ENCODE measurements around the gene BLOC1S3. TPM values are rescaled to one million over a fixed set of nuclear protein-coding genes. Genes with fewer than 3 reads are reported as not detected.

BLOC1S3 gene
- total and polyA plus RNA-seq, 2 of the 13 experiments (the other 11 are each of a cell fraction or from before 2014, with no cell fraction given), result 4.3 to 4.8 TPM

GRCh38 chr19:45179072-45179891, 698 bp downstream of the BLOC1S3 start (continued):
- no peak for TF ChIP-seq SNRNP70 (IDR thresholded peaks at IDR 0.05; ENCODE audit: low read depth, low read length)
- no peak for TF ChIP-seq SSRP1 (CRISPR knock-in tag; IDR thresholded peaks at IDR 0.05)
- TF ChIP-seq ZBTB42 (CRISPR knock-in tag; IDR thresholded peaks at IDR 0.05), result no peak
- TF ChIP-seq CENPBD1 (CRISPR knock-in tag; IDR thresholded peaks at IDR 0.05; ENCODE audit: borderline replicate concordance, low read depth), result no peak
- TF ChIP-seq ZFP1 (CRISPR knock-in tag; IDR thresholded peaks at IDR 0.05), result no peak
- no peak for TF ChIP-seq ZNF326 (CRISPR knock-in tag; IDR thresholded peaks at IDR 0.05; ENCODE audit: borderline replicate concordance)
- TF ChIP-seq, protein P1, sequence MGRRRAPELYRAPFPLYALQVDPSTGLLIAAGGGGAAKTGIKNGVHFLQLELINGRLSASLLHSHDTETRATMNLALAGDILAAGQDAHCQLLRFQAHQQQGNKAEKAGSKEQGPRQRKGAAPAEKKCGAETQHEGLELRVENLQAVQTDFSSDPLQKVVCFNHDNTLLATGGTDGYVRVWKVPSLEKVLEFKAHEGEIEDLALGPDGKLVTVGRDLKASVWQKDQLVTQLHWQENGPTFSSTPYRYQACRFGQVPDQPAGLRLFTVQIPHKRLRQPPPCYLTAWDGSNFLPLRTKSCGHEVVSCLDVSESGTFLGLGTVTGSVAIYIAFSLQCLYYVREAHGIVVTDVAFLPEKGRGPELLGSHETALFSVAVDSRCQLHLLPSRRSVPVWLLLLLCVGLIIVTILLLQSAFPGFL (CRISPR knock-in tag; IDR thresholded peaks at IDR 0.05), result no peak
- TF ChIP-seq PRPF4 (IDR thresholded peaks at IDR 0.05; ENCODE audit: low read depth, low read length, poor library complexity, severe bottlenecking), result no peak
- TF ChIP-seq AKAP8 (CRISPR knock-in tag; IDR thresholded peaks at IDR 0.05), result no peak
- TF ChIP-seq HOXA9 (CRISPR knock-in tag; IDR thresholded peaks at IDR 0.05; ENCODE audit: borderline replicate concordance), result no peak
- TF ChIP-seq FOXO1 (CRISPR knock-in tag; IDR thresholded peaks at IDR 0.05), result no peak
- TF ChIP-seq PHB2 (IDR thresholded peaks at IDR 0.05; ENCODE audit: partially characterized antibody), result no peak
- TF ChIP-seq ZFP62 (CRISPR knock-in tag; IDR thresholded peaks at IDR 0.05), result no peak
- TF ChIP-seq NCOA2 (CRISPR knock-in tag; IDR thresholded peaks at IDR 0.05), result no peak
- no peak for TF ChIP-seq HOXD1 (CRISPR knock-in tag; IDR thresholded peaks at IDR 0.05)
- no peak for TF ChIP-seq BHLHE40 (IDR thresholded peaks at IDR 0.05; ENCODE audit: low read length)
- no peak for TF ChIP-seq SMARCE1 (IDR thresholded peaks at IDR 0.05; ENCODE audit: borderline replicate concordance)
- no peak for TF ChIP-seq ZNF331 (CRISPR knock-in tag; IDR thresholded peaks at IDR 0.05)
- 0 out of 2 replicates have a peak, but pooled peaks have one; percentile 28 for TF ChIP-seq ZNF83 (CRISPR knock-in tag; IDR thresholded peaks at IDR 0.05; ENCODE audit: borderline replicate concordance)
- TF ChIP-seq ZNF672 (CRISPR knock-in tag; IDR thresholded peaks at IDR 0.05), result no peak
- no peak for TF ChIP-seq ERF (CRISPR knock-in tag; IDR thresholded peaks at IDR 0.05)
- no peak for TF ChIP-seq MAFK (conservative IDR thresholded peaks at IDR 0.05 in 1 of 2, IDR thresholded peaks at IDR 0.05 in 1 of 2; ENCODE audit: low read length in 2 of 2)
- TF ChIP-seq, protein P2, sequence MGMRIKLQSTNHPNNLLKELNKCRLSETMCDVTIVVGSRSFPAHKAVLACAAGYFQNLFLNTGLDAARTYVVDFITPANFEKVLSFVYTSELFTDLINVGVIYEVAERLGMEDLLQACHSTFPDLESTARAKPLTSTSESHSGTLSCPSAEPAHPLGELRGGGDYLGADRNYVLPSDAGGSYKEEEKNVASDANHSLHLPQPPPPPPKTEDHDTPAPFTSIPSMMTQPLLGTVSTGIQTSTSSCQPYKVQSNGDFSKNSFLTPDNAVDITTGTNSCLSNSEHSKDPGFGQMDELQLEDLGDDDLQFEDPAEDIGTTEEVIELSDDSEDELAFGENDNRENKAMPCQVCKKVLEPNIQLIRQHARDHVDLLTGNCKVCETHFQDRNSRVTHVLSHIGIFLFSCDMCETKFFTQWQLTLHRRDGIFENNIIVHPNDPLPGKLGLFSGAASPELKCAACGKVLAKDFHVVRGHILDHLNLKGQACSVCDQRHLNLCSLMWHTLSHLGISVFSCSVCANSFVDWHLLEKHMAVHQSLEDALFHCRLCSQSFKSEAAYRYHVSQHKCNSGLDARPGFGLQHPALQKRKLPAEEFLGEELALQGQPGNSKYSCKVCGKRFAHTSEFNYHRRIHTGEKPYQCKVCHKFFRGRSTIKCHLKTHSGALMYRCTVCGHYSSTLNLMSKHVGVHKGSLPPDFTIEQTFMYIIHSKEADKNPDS (CRISPR knock-in tag; IDR thresholded peaks at IDR 0.05), result no peak
- no peak for TF ChIP-seq ZNF468 (CRISPR knock-in tag; IDR thresholded peaks at IDR 0.05)
- TF ChIP-seq KMT2B (CRISPR knock-in tag; IDR thresholded peaks at IDR 0.05), result no peak
- TF ChIP-seq, protein P3, sequence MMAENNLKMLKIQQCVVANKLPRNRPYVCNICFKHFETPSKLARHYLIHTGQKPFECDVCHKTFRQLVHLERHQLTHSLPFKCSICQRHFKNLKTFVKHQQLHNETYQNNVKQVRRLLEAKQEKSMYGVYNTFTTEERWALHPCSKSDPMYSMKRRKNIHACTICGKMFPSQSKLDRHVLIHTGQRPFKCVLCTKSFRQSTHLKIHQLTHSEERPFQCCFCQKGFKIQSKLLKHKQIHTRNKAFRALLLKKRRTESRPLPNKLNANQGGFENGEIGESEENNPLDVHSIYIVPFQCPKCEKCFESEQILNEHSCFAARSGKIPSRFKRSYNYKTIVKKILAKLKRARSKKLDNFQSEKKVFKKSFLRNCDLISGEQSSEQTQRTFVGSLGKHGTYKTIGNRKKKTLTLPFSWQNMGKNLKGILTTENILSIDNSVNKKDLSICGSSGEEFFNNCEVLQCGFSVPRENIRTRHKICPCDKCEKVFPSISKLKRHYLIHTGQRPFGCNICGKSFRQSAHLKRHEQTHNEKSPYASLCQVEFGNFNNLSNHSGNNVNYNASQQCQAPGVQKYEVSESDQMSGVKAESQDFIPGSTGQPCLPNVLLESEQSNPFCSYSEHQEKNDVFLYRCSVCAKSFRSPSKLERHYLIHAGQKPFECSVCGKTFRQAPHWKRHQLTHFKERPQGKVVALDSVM (CRISPR knock-in tag; IDR thresholded peaks at IDR 0.05), result no peak; the same call in 1 of the 2 replicates
- TF ChIP-seq LCORL (IDR thresholded peaks at IDR 0.05), result no peak
- TF ChIP-seq LCORL (CRISPR knock-in tag; IDR thresholded peaks at IDR 0.05), result no peak

All from HepG2 (cell line).